Peyer's patch (tissue), 4 donors: Measurements from ENCODE around the gene ZGRF1. TPM values are rescaled to one million over a fixed set of nuclear protein-coding genes. Genes with fewer than 3 reads are reported as not detected.

Experiments used
- DNase-seq, 3 donors: peaks; one replicate each; pipeline ENCODE4 v3.0.0-alpha.2; 2017 to 2019
- H3K27ac ChIP-seq, 4 donors: fragments of 200-600 bp; sonication (generic); one replicate each; pipeline ENCODE4 v1.5.1; 2016 to 2019
- H3K27me3 ChIP-seq, 2 donors: fragments of 200-600 bp; sonication (generic); one replicate each; pipeline ENCODE4 v1.5.1; 2019
- H3K36me3 ChIP-seq, 3 donors: fragments of 200-600 bp; sonication (generic); one replicate each; pipeline ENCODE4 v1.5.1; 2016 to 2019
- H3K4me1 ChIP-seq, 4 donors: fragments of 200-600 bp; sonication (generic); one replicate each; pipeline ENCODE4 v1.5.1; 2016 to 2019
- H3K4me3 ChIP-seq, 4 donors: fragments of 200-600 bp; sonication (generic); 1 replicate in 3 of 4; 2 replicates in 1 of 4; pipeline ENCODE4 v1.5.1; 2016 to 2019; ENCODE audit warnings: mild to moderate bottlenecking in 1 of 4
- H3K9me3 ChIP-seq, 4 donors: fragments of 200-600 bp; sonication (generic); one replicate each; pipeline ENCODE4 v1.5.1; 2016 to 2019; ENCODE audit warnings: mild to moderate bottlenecking in 1 of 4
- POLR2A ChIP-seq, 2 donors: fragments of 450-650 bp; IDR thresholded peaks; one replicate each; pipeline ENCODE4 v1.5.1; 2017; ENCODE audit warnings: antibody characterized with exemption in 2 of 2, mild to moderate bottlenecking in 2 of 2, moderate library complexity in 2 of 2
- total RNA-seq, 4 donors: library from RNA; depleted of rRNA; stranded (reverse); fragments of >200 nt; gene quantifications; one replicate each; pipeline ENCODE4 v1.1.0, GENCODE V29; 2016
- TF ChIP-seq, protein P1 (sequence below), 6 experiments: fragments of 450-650 bp in 4 of 6; fragments of 200-600 bp in 2 of 6; sonication (generic) in 1 of 6; IDR thresholded peaks; one replicate each; pipeline ENCODE4 v1.5.1; 2017 to 2019; ENCODE audit warnings: antibody characterized with exemption in 6 of 6, mild to moderate bottlenecking in 3 of 6, moderate library complexity in 1 of 6

ZGRF1 gene
- total RNA-seq, 4 donors from 2014 or later: 3.6 to 28.9 (median 6.1) TPM

DNA sequence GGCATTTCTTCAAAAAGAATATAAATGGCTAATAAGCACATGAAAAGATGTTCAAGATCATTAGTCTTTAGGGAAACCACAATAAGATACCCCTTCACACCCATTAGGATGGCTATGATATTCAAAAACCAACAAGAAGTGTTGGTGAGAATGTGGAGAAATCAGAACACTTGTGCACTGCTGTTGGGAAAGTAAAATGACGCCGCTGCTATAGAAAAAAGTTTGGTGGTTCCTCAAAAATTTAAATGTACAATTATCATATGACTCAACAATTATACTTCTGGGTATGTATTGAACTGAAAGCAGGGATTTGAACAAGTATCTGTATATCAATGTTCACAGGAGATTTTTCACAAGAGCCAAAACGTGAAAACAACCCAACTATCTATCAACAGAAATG, 91.4 kb downstream of the ZGRF1 start:
- TF ChIP-seq, protein P1, sequence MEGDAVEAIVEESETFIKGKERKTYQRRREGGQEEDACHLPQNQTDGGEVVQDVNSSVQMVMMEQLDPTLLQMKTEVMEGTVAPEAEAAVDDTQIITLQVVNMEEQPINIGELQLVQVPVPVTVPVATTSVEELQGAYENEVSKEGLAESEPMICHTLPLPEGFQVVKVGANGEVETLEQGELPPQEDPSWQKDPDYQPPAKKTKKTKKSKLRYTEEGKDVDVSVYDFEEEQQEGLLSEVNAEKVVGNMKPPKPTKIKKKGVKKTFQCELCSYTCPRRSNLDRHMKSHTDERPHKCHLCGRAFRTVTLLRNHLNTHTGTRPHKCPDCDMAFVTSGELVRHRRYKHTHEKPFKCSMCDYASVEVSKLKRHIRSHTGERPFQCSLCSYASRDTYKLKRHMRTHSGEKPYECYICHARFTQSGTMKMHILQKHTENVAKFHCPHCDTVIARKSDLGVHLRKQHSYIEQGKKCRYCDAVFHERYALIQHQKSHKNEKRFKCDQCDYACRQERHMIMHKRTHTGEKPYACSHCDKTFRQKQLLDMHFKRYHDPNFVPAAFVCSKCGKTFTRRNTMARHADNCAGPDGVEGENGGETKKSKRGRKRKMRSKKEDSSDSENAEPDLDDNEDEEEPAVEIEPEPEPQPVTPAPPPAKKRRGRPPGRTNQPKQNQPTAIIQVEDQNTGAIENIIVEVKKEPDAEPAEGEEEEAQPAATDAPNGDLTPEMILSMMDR (IDR thresholded peaks at IDR 0.05): no peak
- no peak for TF ChIP-seq POLR2A (IDR thresholded peaks at IDR 0.05)
- no peaks in the 10 kb centered on the region for H3K4me1 ChIP-seq
- no peaks in the 10 kb centered on the region for H3K36me3 ChIP-seq
- no peak for DNase-seq
- H3K9me3 ChIP-seq: no peaks in the 10 kb centered on the region
- H3K27me3 ChIP-seq: no peaks in the 10 kb centered on the region
- no peak overlapping the region for H3K4me3 ChIP-seq
- no peak overlapping the region for H3K27ac ChIP-seq

DNA sequence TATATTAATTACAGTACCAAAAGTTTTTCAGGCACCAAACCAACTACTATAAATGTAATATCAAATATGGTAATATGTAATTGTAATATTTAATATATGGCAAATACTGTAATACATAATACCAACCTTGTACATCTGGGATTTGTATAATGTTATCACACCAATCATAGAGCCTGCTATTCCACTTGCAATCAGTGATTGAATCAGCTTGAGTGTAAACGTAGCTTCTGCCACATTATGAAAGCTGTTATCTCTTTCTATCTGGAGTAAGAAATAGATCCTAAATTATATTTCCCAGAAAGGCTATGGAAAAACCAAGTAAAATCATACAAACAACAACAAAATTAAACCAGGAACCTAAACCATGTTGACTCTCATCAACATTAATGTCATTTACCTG, 96.0 kb downstream of the ZGRF1 start:
- Histone ChIP-seq H3K4me1 (no peaks in the 10 kb centered on the region), H3K4me3 (no peak overlapping the region), H3K27ac (no peak overlapping the region), H3K27me3 (no peaks in the 10 kb centered on the region), H3K36me3 (no peaks in the 10 kb centered on the region), H3K9me3 (no peaks in the 10 kb centered on the region)
- TF ChIP-seq, protein P1 (IDR thresholded peaks at IDR 0.05): no peak
- TF ChIP-seq POLR2A (IDR thresholded peaks at IDR 0.05): no peak
- no peak for DNase-seq

- Histone ChIP-seq H3K4me1 (no peaks in the 10 kb centered on the region), H3K27me3 (no peaks in the 10 kb centered on the region), H3K27ac (no peak overlapping the region), H3K9me3 (no peaks in the 10 kb centered on the region), H3K36me3 (no peaks in the 10 kb centered on the region), H3K4me3 (no peak overlapping the region)
- TF ChIP-seq, protein P1 (IDR thresholded peaks at IDR 0.05): no peak
- no peak for TF ChIP-seq POLR2A (IDR thresholded peaks at IDR 0.05)
- DNase-seq: no peak
These were observed 100.6 kb downstream of the ZGRF1 start for GRCh38 chr4:112536123-112536522.

- Histone ChIP-seq H3K4me3 (no peak overlapping the region), H3K36me3 (no peaks in the 10 kb centered on the region), H3K9me3 (no peaks in the 10 kb centered on the region), H3K27ac (no peak overlapping the region), H3K27me3 (peaks cover 0 to 4% of the 10 kb centered on the region in 2 donors), H3K4me1 (no peaks in the 10 kb centered on the region)
- no peak for DNase-seq
- TF ChIP-seq, protein P1 (IDR thresholded peaks at IDR 0.05): no peak
- TF ChIP-seq POLR2A (IDR thresholded peaks at IDR 0.05): no peak
These were observed 104.4 kb downstream of the ZGRF1 start for GRCh38 chr4:112532267-112532666.

DNA sequence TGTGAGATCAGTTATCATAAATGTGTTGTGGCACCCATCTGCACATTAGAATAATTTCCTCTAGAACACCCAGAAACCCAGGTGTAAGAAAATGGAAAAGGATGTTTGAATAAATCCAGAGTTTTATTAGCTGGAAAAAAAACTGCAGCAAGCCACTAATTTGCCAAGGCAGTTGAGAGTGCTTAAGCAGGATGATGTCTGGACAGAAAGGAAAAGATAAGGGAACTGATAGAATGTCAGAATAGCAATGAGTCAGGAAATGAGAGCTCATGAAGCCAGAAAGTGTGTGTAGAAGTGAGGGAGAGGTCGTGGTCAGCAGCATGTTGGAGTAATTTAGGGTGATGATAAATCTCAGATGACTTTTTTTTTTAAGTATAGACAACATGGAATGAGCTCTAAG, 105.6 kb downstream of the ZGRF1 start:
- no peak for DNase-seq
- H3K4me3 ChIP-seq: no peak overlapping the region
- peaks cover 0 to 6% of the 10 kb centered on the region in 2 donors for H3K27me3 ChIP-seq
- H3K36me3 ChIP-seq: no peaks in the 10 kb centered on the region
- H3K4me1 ChIP-seq: no peaks in the 10 kb centered on the region
- TF ChIP-seq, protein P1 (IDR thresholded peaks at IDR 0.05): no peak
- H3K27ac ChIP-seq: no peak overlapping the region
- H3K9me3 ChIP-seq: no peaks in the 10 kb centered on the region

- Histone ChIP-seq H3K27ac (no peak overlapping the region), H3K4me3 (no peak overlapping the region), H3K9me3 (no peaks in the 10 kb centered on the region), H3K27me3 (peaks cover 0 to 36% of the 10 kb centered on the region in 2 donors), H3K36me3 (no peaks in the 10 kb centered on the region), H3K4me1 (peaks cover 0 to 15% (median 0%) of the 10 kb centered on the region in 4 donors)
- DNase-seq: no peak
- TF ChIP-seq, protein P1 (IDR thresholded peaks at IDR 0.05): no peak
- TF ChIP-seq POLR2A (IDR thresholded peaks at IDR 0.05): no peak
These were observed 110.6 kb downstream of the ZGRF1 start for GRCh38 chr4:112526061-112526460.
